OCI-LY1 (cell line): Measurements from ENCODE around the gene STPG1.

Experiments
- H2AFZ ChIP-seq: fragments of 200-600 bp; sonication (generic), shearing (Covaris generic); 2 replicates; pipeline ENCODE4 v1.6.0; 2014; ENCODE audit warnings: antibody characterized with exemption, mild to moderate bottlenecking, low read length
- H3F3A ChIP-seq: fragments of 200-600 bp; sonication (generic), shearing (Covaris generic); 2 replicates; pipeline ENCODE4 v1.6.0; 2014; ENCODE audit warnings: mild to moderate bottlenecking, antibody characterized with exemption, low read length, moderate library complexity; ENCODE audit not compliant: insufficient read depth
- H3K27ac ChIP-seq: fragments of 200-600 bp; sonication (generic); 2 replicates; pipeline ENCODE4 v1.5.1; 2014; ENCODE audit warnings: low read length, mixed run types, mild to moderate bottlenecking, low read depth; ENCODE audit not compliant: poor library complexity, severe bottlenecking
- H3K27me3 ChIP-seq: fragments of 200-600 bp; sonication (generic); 2 replicates; pipeline ENCODE4 v1.6.0; 2014; ENCODE audit warnings: antibody characterized with exemption, mild to moderate bottlenecking, low read length, moderate library complexity; ENCODE audit not compliant: insufficient read depth
- H3K36me3 ChIP-seq: fragments of 200-600 bp; sonication (generic); 2 replicates; pipeline ENCODE4 v1.6.1; 2014; ENCODE audit warnings: mild to moderate bottlenecking, antibody characterized with exemption, low read length, moderate library complexity, mixed read lengths; ENCODE audit not compliant: insufficient read depth
- H3K4me1 ChIP-seq: fragments of 200-600 bp; sonication (generic); 2 replicates; pipeline ENCODE4 v1.5.1; 2014; ENCODE audit warnings: mild to moderate bottlenecking, low read length, moderate library complexity; ENCODE audit not compliant: insufficient read depth, severe bottlenecking
- H3K4me2 ChIP-seq: fragments of 200-600 bp; sonication (generic), shearing (Covaris generic); 2 replicates; pipeline ENCODE4 v1.6.1; 2014; ENCODE audit warnings: low read length
- H3K4me3 ChIP-seq: fragments of 200-600 bp; sonication (generic); 2 replicates; pipeline ENCODE4 v1.5.1; 2014; ENCODE audit warnings: low read length, low read depth, mild to moderate bottlenecking, mixed read lengths; ENCODE audit not compliant: poor library complexity, severe bottlenecking
- H3K79me2 ChIP-seq: fragments of 200-600 bp; shearing (Covaris generic); 2 replicates; pipeline ENCODE4 v1.6.1; 2016; ENCODE audit warnings: mixed run types, low read length, mixed read lengths; ENCODE audit not compliant: insufficient read depth
- H3K9ac ChIP-seq: fragments of 200-600 bp; sonication (generic), shearing (Covaris generic); 2 replicates; pipeline ENCODE4 v1.6.1; 2014; ENCODE audit warnings: mild to moderate bottlenecking, low read length, mixed read lengths
- H3K9me2 ChIP-seq: fragments of 200-600 bp; sonication (generic), shearing (Covaris generic); 2 replicates; pipeline ENCODE4 v1.6.1; 2014; ENCODE audit warnings: low read depth, mild to moderate bottlenecking, low read length, mixed read lengths
- H3K9me3 ChIP-seq: fragments of 200-600 bp; shearing (Covaris generic); 2 replicates; pipeline ENCODE4 v1.6.1; 2014; ENCODE audit warnings: low read length, mixed read lengths
- H4K20me1 ChIP-seq: fragments of 200-600 bp; sonication (generic), shearing (Covaris generic); 2 replicates; pipeline ENCODE4 v1.6.0; 2016; ENCODE audit warnings: mild to moderate bottlenecking, low read length; ENCODE audit not compliant: insufficient read depth
- EZH2 ChIP-seq: fragments of 200-600 bp; sonication (generic), shearing (Covaris generic); IDR thresholded peaks from 2 replicates; pipeline ENCODE4 v1.8.0; 2017; ENCODE audit warnings: borderline replicate concordance, mixed run types, mild to moderate bottlenecking, antibody characterized with exemption, low read length, moderate library complexity, mixed read lengths
- TF ChIP-seq, protein P1 (sequence below): fragments of 200-600 bp; sonication (generic), shearing (Covaris generic); IDR thresholded peaks from 2 replicates; pipeline ENCODE4 v1.5.1; 2017; ENCODE audit warnings: mild to moderate bottlenecking, antibody characterized with exemption, low read length, moderate library complexity, mixed read lengths

Gene STPG1

DNA sequence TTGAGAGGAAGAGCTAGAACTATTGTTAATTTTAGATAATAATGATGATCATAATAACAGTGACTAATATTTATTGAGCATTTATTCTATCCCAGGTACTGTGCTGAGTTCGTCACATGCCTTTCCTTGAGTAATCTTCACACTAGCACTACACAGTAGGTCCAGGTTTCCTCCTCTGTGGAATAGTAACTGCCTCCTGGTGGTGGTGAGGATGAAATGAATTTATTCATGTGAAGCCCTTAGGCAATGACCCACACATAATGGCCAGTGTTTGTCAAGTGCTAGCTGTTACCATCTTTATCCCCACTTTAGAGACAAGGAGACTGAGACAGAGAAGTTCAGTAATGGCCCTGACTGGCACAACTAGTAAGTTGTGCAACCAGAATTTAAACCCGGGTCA, 7.9 kb upstream of the STPG1 start:
- no peak overlapping the region for H3K27ac ChIP-seq

DNA sequence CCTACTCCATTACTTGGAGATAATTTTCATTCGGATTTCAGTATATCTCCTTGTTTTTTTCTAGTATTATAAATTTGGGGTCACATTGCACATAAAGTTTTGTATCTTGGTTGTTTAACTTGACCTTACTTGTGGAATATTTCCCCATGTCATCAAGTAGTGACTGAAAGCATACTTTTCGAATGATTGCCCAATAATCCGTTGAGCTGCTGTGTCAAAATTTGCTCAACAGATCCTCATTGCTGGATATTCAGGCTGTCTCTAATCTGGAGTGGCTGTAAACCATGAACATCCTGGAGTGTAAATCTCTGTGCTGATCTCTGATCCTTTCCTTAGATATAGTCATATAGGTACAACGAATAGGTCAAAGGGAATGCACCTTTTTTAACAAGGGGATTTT, 7.0 kb upstream of the STPG1 start:
- Histone ChIP-seq H3K4me1 (peaks cover 21% of the 10 kb centered on the region), H3K9me3 (no peaks in the 10 kb centered on the region)

More for the DNA sequence above, 7.9 kb upstream of the STPG1 start:
- no peak for TF ChIP-seq EZH2
- TF ChIP-seq, protein P1, sequence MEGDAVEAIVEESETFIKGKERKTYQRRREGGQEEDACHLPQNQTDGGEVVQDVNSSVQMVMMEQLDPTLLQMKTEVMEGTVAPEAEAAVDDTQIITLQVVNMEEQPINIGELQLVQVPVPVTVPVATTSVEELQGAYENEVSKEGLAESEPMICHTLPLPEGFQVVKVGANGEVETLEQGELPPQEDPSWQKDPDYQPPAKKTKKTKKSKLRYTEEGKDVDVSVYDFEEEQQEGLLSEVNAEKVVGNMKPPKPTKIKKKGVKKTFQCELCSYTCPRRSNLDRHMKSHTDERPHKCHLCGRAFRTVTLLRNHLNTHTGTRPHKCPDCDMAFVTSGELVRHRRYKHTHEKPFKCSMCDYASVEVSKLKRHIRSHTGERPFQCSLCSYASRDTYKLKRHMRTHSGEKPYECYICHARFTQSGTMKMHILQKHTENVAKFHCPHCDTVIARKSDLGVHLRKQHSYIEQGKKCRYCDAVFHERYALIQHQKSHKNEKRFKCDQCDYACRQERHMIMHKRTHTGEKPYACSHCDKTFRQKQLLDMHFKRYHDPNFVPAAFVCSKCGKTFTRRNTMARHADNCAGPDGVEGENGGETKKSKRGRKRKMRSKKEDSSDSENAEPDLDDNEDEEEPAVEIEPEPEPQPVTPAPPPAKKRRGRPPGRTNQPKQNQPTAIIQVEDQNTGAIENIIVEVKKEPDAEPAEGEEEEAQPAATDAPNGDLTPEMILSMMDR: peak; percentile 19; the same call in 1 of the 2 replicates
- peaks cover 54% of the 10 kb centered on the region for H3K36me3 ChIP-seq
- H3K4me3 ChIP-seq: no peak overlapping the region
- no peaks in the 10 kb centered on the region for H3K9me3 ChIP-seq
- no peak overlapping the region for H3K4me2 ChIP-seq
- H3K4me1 ChIP-seq: peaks cover 18% of the 10 kb centered on the region
- peaks cover 17% of the 10 kb centered on the region for H3K79me2 ChIP-seq
- no peak overlapping the region for H3K9ac ChIP-seq
- no peaks in the 10 kb centered on the region for H3K9me2 ChIP-seq
- no peaks in the 10 kb centered on the region for H4K20me1 ChIP-seq
- no peak overlapping the region for H2AFZ ChIP-seq
- H3K27me3 ChIP-seq: no peaks in the 10 kb centered on the region
- no peaks in the 10 kb centered on the region for H3F3A ChIP-seq

DNA sequence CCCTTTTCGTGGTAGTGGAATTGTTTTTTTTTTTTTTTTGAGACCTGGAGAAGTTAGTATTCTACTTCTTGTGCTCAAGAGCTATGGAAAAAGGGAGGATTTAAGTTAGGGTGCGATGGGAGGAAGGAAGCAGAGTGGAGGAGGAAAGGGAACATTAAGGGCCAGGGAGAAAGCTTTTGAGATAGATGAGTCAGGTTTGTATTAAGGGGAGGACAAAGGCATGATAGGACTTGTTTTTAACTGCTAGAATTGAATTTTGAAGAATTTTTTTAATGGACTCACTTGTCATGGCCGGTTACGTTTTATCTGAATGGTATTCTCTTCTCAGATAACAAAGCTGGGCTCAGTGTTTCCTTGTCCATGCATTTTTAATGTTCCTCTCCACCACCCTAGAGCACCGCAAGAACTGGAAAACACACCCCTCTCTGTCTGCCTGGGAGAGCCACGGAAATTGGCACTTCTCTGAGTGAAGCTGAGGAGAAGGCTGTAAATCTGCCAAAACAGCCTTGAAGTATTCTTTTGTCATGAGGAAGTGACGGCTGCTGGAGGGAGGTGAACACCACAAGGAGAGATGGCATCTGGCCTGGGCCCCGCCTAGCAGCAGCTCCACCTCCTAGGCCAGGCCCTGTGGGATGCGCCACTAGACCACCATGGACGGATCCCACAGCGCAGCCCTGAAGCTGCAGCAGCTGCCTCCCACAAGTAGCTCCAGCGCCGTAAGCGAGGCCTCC, 5.5 kb upstream of the STPG1 start:
- Histone ChIP-seq H2AFZ (no peak overlapping the region), H3K4me3 (no peak overlapping the region), H3K9me3 (no peaks in the 10 kb centered on the region), H3K9me2 (no peaks in the 10 kb centered on the region), H3K4me2 (no peak overlapping the region), H3K79me2 (peaks cover 20% of the 10 kb centered on the region), H3F3A (0 out of 2 replicates have a peak, but pooled peaks cover 3% of the 10 kb centered on the region), H3K27me3 (no peaks in the 10 kb centered on the region), H3K36me3 (peaks cover 46% of the 10 kb centered on the region), H3K27ac (no peak overlapping the region), H4K20me1 (no peaks in the 10 kb centered on the region), H3K9ac (no peak overlapping the region), H3K4me1 (peaks cover 31% of the 10 kb centered on the region)
- TF ChIP-seq, protein P1: no peak
- TF ChIP-seq EZH2: no peak

More for the DNA sequence above, 7.0 kb upstream of the STPG1 start:
- H2AFZ ChIP-seq: no peak overlapping the region
- H3K9ac ChIP-seq: no peak overlapping the region
- H3K36me3 ChIP-seq: peaks cover 48% of the 10 kb centered on the region
- no peaks in the 10 kb centered on the region for H3K9me2 ChIP-seq
- no peaks in the 10 kb centered on the region for H3F3A ChIP-seq
- H4K20me1 ChIP-seq: no peaks in the 10 kb centered on the region
- H3K4me2 ChIP-seq: no peak overlapping the region
- no peak overlapping the region for H3K4me3 ChIP-seq
- no peaks in the 10 kb centered on the region for H3K27me3 ChIP-seq
- H3K27ac ChIP-seq: no peak overlapping the region
- no peak for TF ChIP-seq EZH2
- TF ChIP-seq, protein P1: no peak
- peaks cover 20% of the 10 kb centered on the region for H3K79me2 ChIP-seq
